OCI-LY1 (cell line): ENCODE measurements around the gene RND2.

ENCODE experiments used
- H2AFZ ChIP-seq: fragments of 200-600 bp; sonication (generic), shearing (Covaris generic); 2 replicates; pipeline ENCODE4 v1.6.0; 2014; ENCODE audit warnings: antibody characterized with exemption, mild to moderate bottlenecking, low read length
- H3F3A ChIP-seq: fragments of 200-600 bp; sonication (generic), shearing (Covaris generic); 2 replicates; pipeline ENCODE4 v1.6.0; 2014; ENCODE audit warnings: mild to moderate bottlenecking, antibody characterized with exemption, low read length, moderate library complexity; ENCODE audit not compliant: insufficient read depth
- H3K27ac ChIP-seq: fragments of 200-600 bp; sonication (generic); 2 replicates; pipeline ENCODE4 v1.5.1; 2014; ENCODE audit warnings: low read length, mixed run types, mild to moderate bottlenecking, low read depth; ENCODE audit not compliant: poor library complexity, severe bottlenecking
- H3K27me3 ChIP-seq: fragments of 200-600 bp; sonication (generic); 2 replicates; pipeline ENCODE4 v1.6.0; 2014; ENCODE audit warnings: antibody characterized with exemption, mild to moderate bottlenecking, low read length, moderate library complexity; ENCODE audit not compliant: insufficient read depth
- H3K36me3 ChIP-seq: fragments of 200-600 bp; sonication (generic); 2 replicates; pipeline ENCODE4 v1.6.1; 2014; ENCODE audit warnings: mild to moderate bottlenecking, antibody characterized with exemption, low read length, moderate library complexity, mixed read lengths; ENCODE audit not compliant: insufficient read depth
- H3K4me1 ChIP-seq: fragments of 200-600 bp; sonication (generic); 2 replicates; pipeline ENCODE4 v1.5.1; 2014; ENCODE audit warnings: mild to moderate bottlenecking, low read length, moderate library complexity; ENCODE audit not compliant: insufficient read depth, severe bottlenecking
- H3K4me2 ChIP-seq: fragments of 200-600 bp; sonication (generic), shearing (Covaris generic); 2 replicates; pipeline ENCODE4 v1.6.1; 2014; ENCODE audit warnings: low read length
- H3K4me3 ChIP-seq: fragments of 200-600 bp; sonication (generic); 2 replicates; pipeline ENCODE4 v1.5.1; 2014; ENCODE audit warnings: low read length, low read depth, mild to moderate bottlenecking, mixed read lengths; ENCODE audit not compliant: poor library complexity, severe bottlenecking
- H3K79me2 ChIP-seq: fragments of 200-600 bp; shearing (Covaris generic); 2 replicates; pipeline ENCODE4 v1.6.1; 2016; ENCODE audit warnings: mixed run types, low read length, mixed read lengths; ENCODE audit not compliant: insufficient read depth
- H3K9ac ChIP-seq: fragments of 200-600 bp; sonication (generic), shearing (Covaris generic); 2 replicates; pipeline ENCODE4 v1.6.1; 2014; ENCODE audit warnings: mild to moderate bottlenecking, low read length, mixed read lengths
- H3K9me2 ChIP-seq: fragments of 200-600 bp; sonication (generic), shearing (Covaris generic); 2 replicates; pipeline ENCODE4 v1.6.1; 2014; ENCODE audit warnings: low read depth, mild to moderate bottlenecking, low read length, mixed read lengths
- H3K9me3 ChIP-seq: fragments of 200-600 bp; shearing (Covaris generic); 2 replicates; pipeline ENCODE4 v1.6.1; 2014; ENCODE audit warnings: low read length, mixed read lengths
- H4K20me1 ChIP-seq: fragments of 200-600 bp; sonication (generic), shearing (Covaris generic); 2 replicates; pipeline ENCODE4 v1.6.0; 2016; ENCODE audit warnings: mild to moderate bottlenecking, low read length; ENCODE audit not compliant: insufficient read depth
- CTCF ChIP-seq: fragments of 200-600 bp; sonication (generic), shearing (Covaris generic); IDR thresholded peaks from 2 replicates; pipeline ENCODE4 v1.5.1; 2017; ENCODE audit warnings: mild to moderate bottlenecking, antibody characterized with exemption, low read length, moderate library complexity, mixed read lengths
- EZH2 ChIP-seq: fragments of 200-600 bp; sonication (generic), shearing (Covaris generic); IDR thresholded peaks from 2 replicates; pipeline ENCODE4 v1.8.0; 2017; ENCODE audit warnings: borderline replicate concordance, mixed run types, mild to moderate bottlenecking, antibody characterized with exemption, low read length, moderate library complexity, mixed read lengths

Gene RND2

GRCh38 chr17:43031666-43032065 lies 6.6 kb downstream of the RND2 start:
- Histone ChIP-seq H3K4me1 (no peaks in the 10 kb centered on the region), H3K4me2 (no peak overlapping the region), H3K4me3 (no peak overlapping the region), H3K36me3 (no peaks in the 10 kb centered on the region), H2AFZ (no peak overlapping the region), H4K20me1 (no peaks in the 10 kb centered on the region), H3K79me2 (no peaks in the 10 kb centered on the region), H3K27ac (no peak overlapping the region), H3K27me3 (no peaks in the 10 kb centered on the region), H3K9me2 (no peaks in the 10 kb centered on the region), H3F3A (no peaks in the 10 kb centered on the region), H3K9me3 (no peaks in the 10 kb centered on the region), H3K9ac (no peak overlapping the region)
- TF ChIP-seq EZH2 (no peak), CTCF (no peak)

GRCh38 chr17:43033948-43034881 lies 9.2 kb downstream of the RND2 start:
- H3K4me1 ChIP-seq = no peaks in the 10 kb centered on the region
- H4K20me1 ChIP-seq = no peaks in the 10 kb centered on the region
- no peak overlapping the region for H3K4me2 ChIP-seq
- no peaks in the 10 kb centered on the region for H3K79me2 ChIP-seq
- H3K27ac ChIP-seq = no peak overlapping the region
- H2AFZ ChIP-seq = no peak overlapping the region
- no peaks in the 10 kb centered on the region for H3K9me3 ChIP-seq
- no peak for TF ChIP-seq EZH2
- no peaks in the 10 kb centered on the region for H3K36me3 ChIP-seq
- no peaks in the 10 kb centered on the region for H3K9me2 ChIP-seq
- H3F3A ChIP-seq = no peaks in the 10 kb centered on the region
- H3K9ac ChIP-seq = no peak overlapping the region
- H3K27me3 ChIP-seq = no peaks in the 10 kb centered on the region
- no peak overlapping the region for H3K4me3 ChIP-seq

GRCh38 chr17:43034894-43035293 lies 9.9 kb downstream of the RND2 start:
- Histone ChIP-seq H2AFZ (no peak overlapping the region), H3K4me2 (no peak overlapping the region), H3K4me3 (no peak overlapping the region), H3F3A (no peaks in the 10 kb centered on the region), H3K4me1 (no peaks in the 10 kb centered on the region), H3K9me2 (no peaks in the 10 kb centered on the region), H3K27ac (no peak overlapping the region), H3K79me2 (no peaks in the 10 kb centered on the region), H4K20me1 (no peaks in the 10 kb centered on the region), H3K27me3 (no peaks in the 10 kb centered on the region), H3K36me3 (no peaks in the 10 kb centered on the region), H3K9me3 (no peaks in the 10 kb centered on the region), H3K9ac (no peak overlapping the region)
- TF ChIP-seq CTCF (no peak), EZH2 (no peak)

GRCh38 chr17:43039646-43040045 lies 14.6 kb downstream of the RND2 start:
- H3K79me2 ChIP-seq = no peaks in the 10 kb centered on the region
- peaks cover 19% of the 10 kb centered on the region; the same call in 1 of the 2 replicates for H3K36me3 ChIP-seq
- no peaks in the 10 kb centered on the region for H3K9me3 ChIP-seq
- no peak overlapping the region for H3K4me2 ChIP-seq
- H2AFZ ChIP-seq = no peak overlapping the region
- H3K9me2 ChIP-seq = no peaks in the 10 kb centered on the region
- no peaks in the 10 kb centered on the region for H3K4me1 ChIP-seq
- no peak overlapping the region for H3K4me3 ChIP-seq
- H3F3A ChIP-seq = no peaks in the 10 kb centered on the region
- no peaks in the 10 kb centered on the region for H3K27me3 ChIP-seq
- H3K9ac ChIP-seq = no peak overlapping the region
- H3K27ac ChIP-seq = no peak overlapping the region
- H4K20me1 ChIP-seq = no peaks in the 10 kb centered on the region
- TF ChIP-seq CTCF (no peak), EZH2 (no peak)
